Activated CD8-positive, alpha-beta T cell treated with anti-CD3 and anti-CD28 coated beads for 36 hours (primary cell): ENCODE data around the gene PKNOX1. TPM values are rescaled to one million over a fixed set of nuclear protein-coding genes. Genes with fewer than 3 reads are reported as not detected.
"Not testable (repeated sequence)": the region's sequence is repeated elsewhere in the genome, so short reads cannot be mapped to it uniquely, and the experiment has no call there.

ENCODE experiments used
- ATAC-seq: fragments of 200-7000 bp; cut with Tn5 transposase; one replicate; pipeline ENCODE4 v1.10.0; 2021; ENCODE audit warnings: mild to moderate bottlenecking, moderate library complexity
- CTCF ChIA-PET: fragments of 350-600 bp; sonication (Branson Sonifier 250); formaldehyde crosslinking; loops from one replicate; lab custom pipeline; 2021; ENCODE audit warnings: antibody characterized with exemption; lab: Charles Lee
- POLR2A ChIA-PET: fragments of 350-600 bp; sonication (Branson Sonifier 250); formaldehyde crosslinking; loops from one replicate; lab custom pipeline; 2021; ENCODE audit warnings: antibody characterized with exemption; lab: Charles Lee
- DNase-seq: peaks from one replicate; pipeline ENCODE4 v3.0.0-alpha.2; 2020
- H3K27ac Mint-ChIP-seq: one replicate; pipeline ENCODE4 v1.8.0; 2021; ENCODE audit warnings: mild to moderate bottlenecking, mixed read lengths
- H3K27me3 Mint-ChIP-seq: one replicate; pipeline ENCODE4 v1.8.0; 2021; ENCODE audit warnings: mixed read lengths
- H3K36me3 Mint-ChIP-seq: one replicate; pipeline ENCODE4 v1.8.0; 2021; ENCODE audit warnings: low read depth, mixed read lengths
- H3K4me1 Mint-ChIP-seq: one replicate; pipeline ENCODE4 v1.8.0; 2021; ENCODE audit warnings: low read depth, mixed read lengths
- H3K4me3 Mint-ChIP-seq: one replicate; pipeline ENCODE4 v1.8.0; 2021; ENCODE audit warnings: mild to moderate bottlenecking, moderate library complexity, mixed read lengths
- H3K9me3 Mint-ChIP-seq: one replicate; pipeline ENCODE4 v1.8.0; 2021; ENCODE audit warnings: mixed read lengths
- CTCF ChIP-seq: fragments of 200-600 bp; IDR thresholded peaks from one replicate; pipeline ENCODE4 v1.8.0; 2022; ENCODE audit warnings: antibody characterized with exemption, mild to moderate bottlenecking
- intact Hi-C: fragments of 100-400 bp; cut with micrococcal nuclease; formaldehyde crosslinking; loops from one replicate; pipeline ENCODE4 v1.10.0; 2022
- total RNA-seq, 2 experiments: library from RNA; stranded (reverse); gene quantifications; one replicate each; pipeline ENCODE4 v1.2.3, GENCODE V29; 2021

PKNOX1 gene
- total RNA-seq: 10 to 100 TPM; 12.6 to 14.1 TPM

GRCh38 chr21:42973991-42974831 is at the start of gene PKNOX1:
PKNOX1 (plus strand) TSS chr21:42974562; CDS start chr21:43004382, 29,820 bp downstream.
- H3K4me3 Mint-ChIP-seq: peak within 1 kb of the TSS; percentile 85
- POLR2A ChIA-PET: interaction anchor here (0.6 to 1.3 kb wide), 5 partner anchors 13 to 97 kb away, joined by 3 to 4 read pairs (median 3); no protein-coding TSS in a partner anchor
- DNase-seq: peak; percentile 99

GRCh38 chr21:42925114-42925926 is 49.0 kb upstream of the PKNOX1 start, which contains the start of gene ERVH48-1:
ERVH48-1 (minus strand) TSS chr21:42925630; CDS start chr21:42919006, 6,624 bp downstream.
- Mint-ChIP-seq H3K9me3 (no peaks in the 10 kb centered on the region), H3K27ac (no peak within 1 kb of the TSS), H3K27me3 (no peaks in the 10 kb centered on the region), H3K36me3 (no peaks in the 10 kb centered on the region), H3K4me1 (peaks cover 12% of the 10 kb centered on the region), H3K4me3 (no peak within 1 kb of the TSS)
- DNase-seq: peak; percentile 15
- ATAC-seq: no peak
- ChIA-PET CTCF (no interaction called here), POLR2A (no interaction called here)
- TF ChIP-seq CTCF: no peak
- intact Hi-C loops: no loop called here

More at GRCh38 chr21:42973991-42974831, at the start of gene PKNOX1:
- H3K27ac Mint-ChIP-seq: peak within 1 kb of the TSS; percentile 95
- no peaks in the 10 kb centered on the region for H3K9me3 Mint-ChIP-seq
- H3K36me3 Mint-ChIP-seq: peaks cover 19% of the 10 kb centered on the region
- H3K4me1 Mint-ChIP-seq: peaks cover 30% of the 10 kb centered on the region
- no peaks in the 10 kb centered on the region for H3K27me3 Mint-ChIP-seq
- intact Hi-C loops: no loop called here
- CTCF ChIA-PET: interaction anchor here (0.9 kb wide), 1 partner anchor 18 kb away, joined by 4 read pairs; no protein-coding TSS in a partner anchor
- no peak for TF ChIP-seq CTCF
- ATAC-seq: peak; percentile 91

- H3K4me1 Mint-ChIP-seq: peaks cover 12% of the 10 kb centered on the region
- H3K27me3 Mint-ChIP-seq, CTCF ChIA-PET, H3K4me3 Mint-ChIP-seq, H3K36me3 Mint-ChIP-seq, POLR2A ChIA-PET, H3K9me3 Mint-ChIP-seq, H3K27ac Mint-ChIP-seq, ATAC-seq, intact Hi-C loops, DNase-seq: not testable (repeated sequence)
Observed at GRCh38 chr21:42927474-42928200, 46.7 kb upstream of the PKNOX1 start.

GRCh38 chr21:42929969-42930368 is 44.4 kb upstream of the PKNOX1 start:
- ATAC-seq (no peak), DNase-seq (no peak)
- no peak for TF ChIP-seq CTCF
- intact Hi-C loops: no loop called here
- Mint-ChIP-seq H3K4me3 (no peak overlapping the region), H3K9me3 (no peaks in the 10 kb centered on the region), H3K36me3 (no peaks in the 10 kb centered on the region), H3K27me3 (no peaks in the 10 kb centered on the region), H3K27ac (no peak overlapping the region), H3K4me1 (no peaks in the 10 kb centered on the region)
- CTCF ChIA-PET: no interaction called here
- POLR2A ChIA-PET: no interaction called here
